CD4-positive, alpha-beta T cell treated with Interleukin-1 beta for 1 hour (primary cell): ENCODE measurements around the gene MRPL32.
"Not testable (repeated sequence)": the region's sequence is repeated elsewhere in the genome, so short reads cannot be mapped to it uniquely, and the experiment has no call there.

Experiments
- DNase-seq, 2 donors: peaks; one replicate each; pipeline ENCODE4 v3.0.0-alpha.2; 2020 to 2022

The MRPL32 gene

DNA sequence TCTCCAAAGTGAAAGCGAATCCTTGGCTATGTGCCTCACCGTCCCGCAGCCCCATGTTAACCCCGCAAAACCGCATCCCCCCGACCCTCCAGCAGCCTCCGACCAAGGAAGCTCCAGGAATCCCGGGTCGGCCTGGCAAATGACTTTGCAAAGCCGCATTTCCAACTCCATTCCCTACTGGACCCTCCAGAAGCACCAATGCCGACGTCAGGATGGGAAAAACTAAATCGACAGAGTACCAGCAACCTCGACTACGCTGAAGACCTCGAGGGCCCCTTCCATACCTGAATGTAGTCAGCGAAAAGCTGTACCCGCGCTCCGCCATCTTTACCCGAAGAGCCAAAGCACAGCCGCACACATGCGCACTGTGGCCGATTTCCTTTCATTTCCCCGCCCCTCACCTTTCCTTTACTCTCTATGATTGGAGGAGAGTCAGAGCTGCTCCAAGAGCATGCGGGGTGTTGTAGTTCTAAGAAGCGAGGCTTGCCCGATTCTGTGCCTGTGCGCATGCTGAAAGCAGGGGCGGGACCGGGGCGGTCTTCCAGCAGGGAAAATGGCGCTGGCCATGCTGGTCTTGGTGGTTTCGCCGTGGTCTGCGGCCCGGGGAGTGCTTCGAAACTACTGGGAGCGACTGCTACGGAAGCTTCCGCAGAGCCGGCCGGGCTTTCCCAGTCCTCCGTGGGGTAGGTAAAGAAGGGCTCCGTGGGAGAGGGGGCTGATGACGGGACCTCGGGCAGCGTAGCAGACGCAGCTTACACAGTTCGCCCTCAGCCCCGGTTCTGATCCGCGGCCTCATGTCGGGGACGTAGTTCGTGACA, at the start of gene MRPL32, which contains the start of gene PSMA2:
TSS of gene MRPL32 (plus strand) at position 543 of the 818 bp plus-strand sequence. CDS start at position 554, 11 bp downstream.
TSS of gene PSMA2 (minus strand) at position 341 of the 818 bp plus-strand sequence. CDS start at position 325, 16 bp downstream.
- DNase-seq = peak; percentile 96 to 97

DNA sequence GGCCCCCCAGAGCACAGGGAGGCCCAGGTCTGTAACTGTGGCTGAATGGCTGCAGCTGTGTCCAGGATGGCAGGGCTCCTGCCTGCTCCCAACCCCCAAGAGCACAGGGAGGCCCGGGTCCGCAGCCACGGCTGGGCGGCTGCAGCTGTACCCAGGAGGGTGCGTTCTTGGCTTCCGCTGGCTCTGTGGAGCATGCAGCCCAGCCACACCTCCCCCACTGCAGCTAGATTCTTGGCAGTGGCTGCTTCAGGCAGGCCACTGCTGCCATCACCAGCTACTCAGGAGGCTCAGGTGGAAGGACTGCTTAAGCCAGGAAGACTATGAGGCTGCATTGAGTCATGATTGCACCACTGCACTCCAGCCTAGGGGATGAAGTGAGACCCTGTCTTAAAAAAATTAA, 48.2 kb upstream of the MRPL32 start:
- no peak for DNase-seq

DNA sequence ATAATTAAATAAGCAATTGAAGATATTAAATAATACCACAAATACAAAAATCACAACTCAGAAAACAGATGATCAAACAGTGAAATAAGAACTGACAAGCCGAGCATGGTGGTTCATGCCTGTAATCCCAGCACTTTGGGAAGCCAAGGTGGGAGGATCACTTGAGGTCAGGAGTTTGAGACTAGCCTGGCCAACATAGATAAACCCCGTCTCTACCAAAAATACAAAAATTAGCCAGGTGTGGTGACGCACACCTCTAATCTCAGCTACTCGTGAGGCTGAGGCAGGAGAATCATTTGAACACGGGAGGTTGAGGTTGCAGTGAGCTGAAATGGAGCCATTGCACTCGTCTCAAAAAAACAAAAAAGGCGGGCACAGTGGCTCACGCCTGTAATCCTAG, 47.0 kb upstream of the MRPL32 start:
- not testable (repeated sequence) for DNase-seq

DNA sequence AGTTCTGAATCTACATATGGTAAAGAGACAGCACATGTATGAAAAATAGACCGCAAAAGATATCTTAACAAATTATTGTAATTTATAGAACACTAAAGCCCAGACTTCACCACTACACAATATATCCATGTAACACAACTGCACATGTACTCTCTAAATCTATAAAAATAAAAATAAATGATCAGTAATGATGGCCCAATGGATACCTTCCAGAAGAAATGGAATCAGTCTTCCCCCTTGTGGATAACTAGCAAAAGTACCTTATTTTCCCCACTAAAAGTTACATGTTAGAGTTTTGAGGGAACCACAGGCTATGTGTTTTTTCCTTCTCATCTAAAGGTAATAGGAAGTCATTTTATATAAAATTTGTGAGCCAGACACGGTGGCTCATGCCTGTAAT, 46.0 kb upstream of the MRPL32 start:
- no peak for DNase-seq

DNA sequence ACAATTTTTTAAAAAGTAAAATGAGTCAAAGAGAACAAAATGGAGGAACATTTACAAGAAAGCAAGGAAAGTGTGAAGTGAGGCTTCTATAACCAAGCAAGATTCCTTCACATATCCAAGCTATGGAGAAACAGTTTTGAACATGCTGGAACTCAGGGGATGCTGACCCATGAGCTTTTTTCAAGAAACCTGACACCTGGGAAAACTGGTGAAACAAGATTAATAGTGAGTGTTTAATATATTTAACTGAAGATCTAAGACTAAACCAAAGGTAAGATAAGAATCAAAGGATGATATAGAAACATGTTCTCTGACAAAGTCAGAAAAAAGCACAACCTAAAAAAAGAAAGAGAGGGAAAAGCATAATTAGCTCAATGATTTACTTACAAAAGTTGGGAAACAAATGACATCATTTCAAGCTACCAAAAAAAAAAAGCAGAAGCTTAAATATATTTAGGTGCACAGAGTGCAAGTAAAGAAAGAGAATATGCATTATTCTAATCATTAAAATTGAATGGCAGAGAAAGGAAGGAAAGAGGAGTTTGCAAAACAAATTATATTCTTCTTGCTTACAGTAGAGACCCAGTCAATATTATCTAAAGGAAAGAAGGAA, 45.2 kb upstream of the MRPL32 start:
- no peak for DNase-seq

DNA sequence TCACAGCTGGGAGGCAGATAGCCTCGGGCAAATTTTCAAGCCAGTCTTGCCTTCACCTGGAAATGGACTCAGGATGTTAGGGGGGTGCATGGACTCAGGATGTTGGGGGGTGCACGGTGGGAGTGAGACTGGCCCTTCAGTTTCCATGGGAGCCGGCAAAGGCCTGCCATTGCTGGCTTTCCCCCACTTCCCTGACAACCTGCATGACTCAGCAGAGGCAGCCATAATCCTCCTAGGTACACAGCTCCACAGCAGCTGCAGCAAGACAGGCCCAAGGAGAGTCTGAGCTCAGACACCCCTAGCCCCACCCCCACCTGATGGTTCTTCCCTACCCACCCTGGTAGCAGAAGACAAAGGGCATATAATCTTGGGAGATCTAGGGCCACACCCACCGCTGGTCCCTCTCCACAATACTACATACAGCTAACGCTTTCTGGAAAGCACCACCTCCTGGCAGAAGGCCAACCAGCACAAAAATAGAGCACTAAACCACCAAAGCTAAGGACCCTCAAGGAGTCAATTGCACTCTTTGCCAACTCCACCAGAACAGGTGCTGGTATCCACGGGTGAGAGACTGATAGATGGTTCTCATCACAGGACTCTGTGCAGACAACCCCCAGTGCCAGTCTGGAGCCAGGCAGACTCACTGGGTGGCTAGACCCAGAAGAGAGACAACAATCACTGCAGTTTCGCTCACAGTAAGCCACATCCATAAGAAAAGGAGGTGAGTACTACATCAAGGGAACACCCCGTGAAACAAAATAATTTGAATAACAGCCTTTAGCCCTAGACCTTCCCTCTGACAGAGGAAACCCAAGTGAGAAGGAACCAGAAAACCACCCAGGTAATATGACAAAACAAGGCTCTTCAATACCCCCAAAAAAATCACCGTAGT, 38.6 kb upstream of the MRPL32 start:
- no peak for DNase-seq

DNA sequence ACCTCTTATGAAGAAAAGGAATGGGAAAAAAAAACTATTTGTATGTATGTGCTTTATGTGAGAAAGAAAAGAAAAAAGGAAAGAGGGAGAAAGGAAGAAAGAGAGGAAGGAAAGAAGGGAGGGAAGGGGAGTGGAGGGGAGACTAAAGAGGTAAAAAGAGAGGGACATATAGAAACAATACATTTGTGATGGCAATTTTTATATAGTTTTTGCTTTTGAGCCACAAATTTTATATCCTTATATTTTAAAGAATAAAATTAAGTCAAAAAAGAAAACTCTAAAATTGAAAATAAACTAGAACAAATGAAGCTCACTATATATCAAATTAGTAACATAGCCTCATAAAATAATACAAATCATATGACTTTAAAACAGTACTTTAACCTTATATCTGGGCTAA, 31.3 kb upstream of the MRPL32 start:
- no peak for DNase-seq

DNA sequence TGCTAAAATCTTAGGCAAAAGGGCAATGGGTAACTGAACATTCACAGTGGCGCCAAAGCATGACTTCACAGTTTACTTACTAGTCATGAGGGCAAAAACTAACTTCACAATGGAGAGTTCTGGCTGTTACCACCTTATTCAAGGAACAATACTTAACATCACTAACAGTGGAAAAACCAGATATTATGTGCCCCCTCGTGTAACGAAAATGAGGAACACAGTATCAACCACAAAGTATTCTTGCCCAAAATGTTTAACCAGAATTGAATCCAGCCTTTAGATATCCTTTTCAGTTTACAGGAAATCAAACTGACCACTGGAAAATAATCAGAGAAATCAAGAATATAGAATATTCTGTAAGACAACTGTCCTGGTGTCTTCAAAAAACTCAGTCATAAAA, 29.8 kb upstream of the MRPL32 start:
- no peak for DNase-seq

DNA sequence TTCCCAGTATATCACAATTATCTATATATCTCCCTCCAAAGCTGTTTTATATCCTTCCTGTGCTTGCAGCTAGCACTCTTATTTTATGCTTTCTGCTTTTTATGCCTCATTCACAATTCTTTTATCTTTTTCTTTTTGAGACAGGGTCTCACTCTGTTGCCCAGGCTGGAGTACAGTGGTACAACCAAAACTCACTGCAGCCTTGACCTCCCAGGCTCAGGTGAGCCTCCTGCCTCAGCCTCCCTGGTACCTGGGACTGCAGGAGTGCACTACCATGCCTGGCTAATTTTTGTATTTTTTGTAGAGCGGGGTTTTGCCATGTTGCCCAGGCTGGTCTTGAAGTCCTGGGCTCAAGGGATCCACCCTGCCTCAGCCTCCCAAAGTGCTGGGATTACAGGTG, 26.0 kb upstream of the MRPL32 start:
- no peak for DNase-seq

DNA sequence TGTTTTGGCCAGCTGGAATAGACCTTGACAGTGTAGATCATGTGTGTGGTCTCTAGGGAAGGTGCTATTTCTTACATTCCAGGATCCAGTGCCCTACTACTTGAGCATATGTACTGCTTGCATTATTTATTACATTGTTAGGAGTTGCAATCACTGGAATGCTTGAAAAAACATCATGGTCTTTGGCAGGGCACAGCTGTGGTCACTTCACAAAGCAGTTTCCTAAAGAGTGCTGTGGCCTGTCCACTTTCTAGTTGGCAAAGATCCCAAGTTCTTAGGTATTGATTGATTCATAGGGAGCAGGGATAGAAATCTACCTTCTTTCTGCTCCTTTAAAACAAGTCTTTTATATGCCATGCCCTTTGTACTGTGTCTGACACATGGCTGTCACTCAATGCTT, 24.9 kb upstream of the MRPL32 start:
- DNase-seq = no peak

DNA sequence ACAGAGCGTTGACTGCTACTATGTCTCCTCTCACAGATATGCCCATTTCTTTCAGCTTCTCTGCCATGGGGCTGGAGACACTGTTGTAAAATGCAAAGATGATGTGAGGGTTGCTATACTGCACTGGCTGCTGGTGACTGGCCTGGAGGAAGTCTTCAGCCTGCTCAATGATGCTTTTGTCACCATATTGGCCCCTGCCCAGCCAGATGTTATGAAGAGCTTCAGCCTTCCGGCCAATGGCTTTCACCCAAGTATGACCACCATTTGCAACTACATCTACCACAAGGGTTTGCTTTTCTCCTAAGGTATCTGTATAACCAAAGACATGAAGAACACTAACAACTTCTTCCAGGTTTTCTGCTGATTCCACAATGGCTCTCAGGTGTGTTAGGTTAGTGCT, 21.9 kb upstream of the MRPL32 start:
- DNase-seq = no peak

DNA sequence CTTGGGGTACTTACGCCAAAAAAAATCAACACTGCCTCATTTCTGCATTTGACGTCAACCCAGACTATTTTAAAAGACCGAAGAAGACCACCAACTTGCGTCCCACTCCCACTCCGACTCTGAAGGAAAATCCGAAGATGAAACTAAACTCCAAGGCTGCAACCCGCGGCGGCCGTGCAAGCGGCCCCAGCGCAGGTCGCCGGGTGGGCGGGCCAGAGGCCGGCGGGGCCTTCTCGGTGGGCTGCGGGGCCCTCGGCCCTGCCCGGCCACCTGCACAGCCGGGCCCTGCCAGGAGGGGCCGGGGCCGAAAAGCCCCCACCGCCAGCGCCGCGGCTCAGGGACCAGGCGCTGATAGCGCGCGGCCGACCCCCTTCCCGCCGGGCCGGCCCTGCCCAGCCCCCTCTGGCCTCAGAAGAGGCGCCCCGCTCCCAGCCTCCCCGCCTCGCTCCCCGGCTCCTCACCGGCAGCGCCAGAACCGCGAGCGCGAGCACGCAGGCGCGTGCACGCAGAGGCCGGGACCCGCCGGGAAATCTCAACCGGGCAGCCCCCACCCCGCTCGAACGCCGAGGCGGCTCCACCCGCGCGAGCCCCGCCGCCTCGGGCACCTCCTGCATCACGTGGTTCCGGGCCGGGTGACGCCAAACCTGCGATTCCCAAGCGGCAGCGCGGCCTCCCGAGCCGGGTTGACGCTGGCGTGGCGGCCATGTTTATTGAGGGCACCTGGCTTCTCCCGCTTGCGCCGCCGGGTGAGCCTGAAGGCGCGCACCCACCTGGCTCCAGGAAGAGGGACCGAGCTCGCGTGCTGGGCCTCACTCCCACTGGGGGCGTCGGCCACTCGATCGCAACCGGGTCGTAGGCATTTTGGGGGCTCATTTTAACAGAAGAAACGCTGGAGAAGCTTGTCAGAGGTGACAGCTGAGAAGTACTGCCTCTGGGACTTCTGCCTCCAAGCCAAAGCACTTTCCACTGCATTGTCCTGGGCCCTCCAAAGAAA, 20.4 kb upstream of the MRPL32 start, which contains the start of gene C7orf25:
TSS of gene C7orf25 (minus strand) at position 617 of the 994 bp plus-strand sequence. CDS start 1,170 bp downstream, outside the sequence.
- peak; percentile 93 to 95 for DNase-seq

DNA sequence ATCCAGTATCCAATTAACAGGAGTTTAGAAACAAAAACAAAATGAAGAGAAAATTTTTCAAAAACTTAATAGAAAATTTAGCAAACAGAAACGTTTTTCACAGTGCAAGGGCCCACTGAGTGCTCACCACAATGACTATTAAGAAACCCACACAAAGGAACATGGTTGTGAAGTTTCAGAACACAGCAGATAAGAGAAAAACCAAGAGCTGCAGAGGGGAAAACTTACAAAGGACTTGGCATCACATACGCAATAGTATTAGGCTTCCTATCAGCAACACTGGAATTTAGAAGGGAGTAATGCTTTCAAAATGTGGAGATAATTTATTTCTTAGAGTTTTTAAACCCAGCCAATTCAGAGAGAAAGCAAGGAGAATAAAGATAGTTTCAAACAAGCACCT, 18.6 kb upstream of the MRPL32 start:
- DNase-seq = no peak

DNA sequence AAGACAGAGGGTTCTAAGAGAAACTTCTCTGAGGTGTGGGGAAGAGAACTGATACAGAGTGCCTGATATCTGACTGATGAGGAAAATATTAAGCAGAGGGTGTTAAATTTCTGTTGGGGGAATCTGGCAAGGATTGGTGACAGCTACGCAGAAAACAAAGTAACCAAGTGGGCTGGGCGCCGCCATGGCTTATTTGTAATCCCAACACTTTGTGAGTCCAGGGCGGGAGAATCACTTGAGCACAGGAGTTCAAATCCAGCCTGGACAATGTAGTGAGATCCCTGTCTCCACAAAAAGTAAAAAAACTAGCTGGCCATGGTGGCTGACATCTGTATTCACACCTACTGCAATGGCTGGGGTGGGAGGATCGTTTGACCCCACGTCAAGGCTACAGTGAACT, 18.2 kb upstream of the MRPL32 start:
- no peak for DNase-seq

DNA sequence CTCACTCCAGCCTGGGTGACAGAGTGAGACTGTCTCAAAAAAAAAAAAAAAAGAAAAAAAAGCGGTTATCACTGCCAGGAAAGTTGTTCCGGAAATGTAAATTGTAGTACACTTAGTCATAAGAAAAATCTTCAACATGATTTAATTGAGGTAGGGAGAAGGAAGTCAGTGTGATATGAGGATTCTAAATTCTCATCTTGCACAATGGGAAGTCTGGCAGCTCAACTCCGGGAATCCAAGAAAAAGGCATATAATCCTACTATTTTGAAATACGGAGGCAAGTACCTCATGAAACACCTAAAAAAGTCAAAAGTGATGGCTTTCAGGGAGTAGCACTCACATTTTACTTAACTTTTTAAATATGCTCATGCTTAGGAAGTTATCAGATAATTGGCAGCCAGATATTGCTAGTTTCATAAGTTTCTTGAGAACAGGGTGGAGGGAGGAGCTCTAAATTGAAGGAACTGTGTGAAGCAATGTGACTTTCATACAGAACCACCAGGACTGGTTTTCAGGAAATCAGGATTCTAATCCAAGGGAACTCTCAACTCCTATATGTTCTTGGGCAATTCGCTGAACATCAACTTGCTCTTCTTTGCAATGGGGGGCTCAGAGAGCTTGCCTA, 17.6 kb upstream of the MRPL32 start:
- DNase-seq = no peak

DNA sequence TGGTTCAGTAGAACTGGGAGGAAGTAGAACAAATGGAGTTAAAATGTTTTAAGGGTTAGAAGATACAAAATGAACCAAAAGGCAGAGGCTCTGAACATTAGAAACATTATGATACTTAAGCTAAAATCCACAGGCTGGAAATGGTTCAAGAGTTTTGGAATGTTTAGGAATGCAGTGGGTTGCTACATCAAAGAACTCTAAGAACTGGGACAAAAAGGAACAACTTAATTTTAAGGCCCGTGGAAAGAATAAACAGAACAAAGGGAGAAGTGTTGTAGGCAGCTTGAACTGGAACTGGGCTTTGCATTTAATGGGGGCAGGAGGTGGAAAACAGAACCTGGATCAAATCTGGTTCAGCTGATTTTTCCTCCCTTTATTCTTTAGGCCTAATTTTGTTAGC, 16.8 kb upstream of the MRPL32 start:
- DNase-seq = no peak

DNA sequence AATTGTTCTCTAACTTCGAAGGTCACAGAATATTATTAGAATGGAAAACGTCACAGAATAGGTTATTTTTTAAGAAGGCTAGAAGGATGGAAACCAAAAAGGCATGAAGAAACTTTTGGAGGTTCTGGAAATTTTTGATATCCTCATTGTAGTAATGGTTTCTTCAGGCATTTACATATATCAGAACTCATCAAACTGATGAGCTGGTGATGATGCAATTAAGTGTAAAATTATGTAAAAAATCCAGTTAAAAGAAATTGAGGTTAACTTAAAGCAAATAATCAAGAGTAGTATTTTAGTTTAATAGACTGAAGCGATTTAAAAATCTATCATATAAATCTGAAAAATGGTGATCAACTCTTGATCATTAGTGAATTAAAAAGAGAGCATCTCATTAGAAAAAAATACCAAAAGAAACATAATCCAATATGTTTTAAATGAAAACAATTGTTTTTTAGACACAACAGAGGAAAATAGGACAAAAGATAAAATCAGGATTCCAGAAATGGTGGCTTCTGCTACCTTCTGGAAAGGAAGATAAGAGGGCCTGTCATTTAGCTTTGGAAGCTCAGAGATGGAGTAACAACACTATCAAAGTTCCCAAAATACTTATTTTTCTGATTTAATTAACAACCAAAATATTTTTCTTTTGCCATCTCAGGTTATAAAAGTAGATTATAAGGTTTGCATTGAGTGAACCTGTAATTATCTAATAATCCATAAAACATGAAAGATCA, 10.0 kb upstream of the MRPL32 start:
- no peak for DNase-seq

DNA sequence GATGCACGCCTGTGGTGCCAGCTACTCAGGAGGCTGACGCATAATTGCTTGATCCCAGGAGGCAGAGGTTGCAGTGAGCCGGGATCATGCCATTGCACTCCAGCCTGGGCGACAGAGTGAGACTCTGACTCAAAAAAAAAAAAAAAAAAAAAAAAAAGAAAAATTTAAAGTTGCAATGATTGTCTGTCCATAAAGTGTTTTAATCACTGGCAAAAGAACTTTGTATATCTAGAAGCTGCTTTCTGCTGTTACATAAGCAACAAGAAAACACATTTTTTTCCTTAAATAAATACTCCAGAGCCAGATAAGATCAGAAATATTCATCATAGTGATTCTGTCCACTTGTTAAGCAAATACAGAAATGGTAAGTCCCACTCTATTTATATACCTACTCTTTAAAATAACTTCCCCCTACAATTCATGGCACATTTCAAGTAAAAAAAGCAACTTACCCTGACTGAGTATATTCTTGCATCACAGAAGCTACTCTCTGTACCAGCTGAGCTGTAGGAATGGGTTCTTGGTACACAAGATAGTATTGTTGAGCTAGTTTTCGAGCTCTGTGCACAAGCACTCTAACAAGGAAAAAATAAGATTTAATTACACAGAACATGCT, 7.8 kb upstream of the MRPL32 start:
- DNase-seq = no peak

DNA sequence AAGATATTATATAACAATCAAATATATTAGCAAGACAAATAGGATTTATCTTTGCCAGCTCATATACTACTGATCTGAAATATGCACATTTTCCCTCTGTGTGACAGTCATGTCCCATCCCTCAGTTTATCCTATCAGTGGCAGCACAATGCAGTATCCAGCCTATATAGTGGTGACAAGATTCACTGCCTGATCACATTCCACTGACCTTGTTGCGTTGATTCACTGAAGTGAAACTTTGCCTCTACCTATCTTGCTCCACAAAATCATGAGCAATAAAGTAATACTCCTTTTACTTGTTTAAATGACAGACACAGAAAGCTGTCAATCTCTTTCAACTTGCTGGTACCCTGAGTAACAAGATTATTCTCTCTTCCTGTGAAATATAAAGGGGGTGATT, 6.5 kb upstream of the MRPL32 start:
- no peak for DNase-seq

DNA sequence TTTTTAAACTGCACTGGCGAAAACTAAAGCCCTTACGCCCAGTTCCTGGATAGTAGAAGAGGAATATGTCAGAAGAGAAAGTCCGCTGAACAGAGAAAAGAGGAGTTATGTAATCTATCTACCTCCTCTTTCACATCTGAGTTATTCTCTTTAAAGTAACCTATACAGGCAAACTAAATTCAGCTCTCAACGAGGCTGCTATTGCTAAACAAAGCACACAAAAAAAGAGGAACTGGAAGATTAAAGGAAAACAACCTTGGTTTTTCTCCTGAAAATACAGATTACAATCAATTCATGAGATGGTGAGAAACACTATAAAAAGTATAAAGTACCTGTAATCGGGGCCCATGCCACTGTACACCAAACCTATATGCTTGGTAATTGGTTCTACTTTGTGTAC, 6.0 kb upstream of the MRPL32 start:
- DNase-seq = no peak
